Stimulated activated CD8-positive, alpha-beta memory T cell treated with anti-CD3 and anti-CD28 coated beads, Interleukin-12 subunit alpha, Interleukin-12 subunit beta, amount 100 ng/mL, for 4 hours (primary cell): ENCODE measurements around the gene PSMG4.

Experiments used
- DNase-seq: peaks from one replicate; pipeline ENCODE4 v3.0.0-alpha.2; 2020; ENCODE audit warnings: low read depth

Gene PSMG4

GRCh38 chr6:3290149-3290930 lies 31.6 kb downstream of the PSMG4 start:
- no peak for DNase-seq

GRCh38 chr6:3290931-3291211 lies 32.1 kb downstream of the PSMG4 start:
- DNase-seq, result no peak

DNA sequence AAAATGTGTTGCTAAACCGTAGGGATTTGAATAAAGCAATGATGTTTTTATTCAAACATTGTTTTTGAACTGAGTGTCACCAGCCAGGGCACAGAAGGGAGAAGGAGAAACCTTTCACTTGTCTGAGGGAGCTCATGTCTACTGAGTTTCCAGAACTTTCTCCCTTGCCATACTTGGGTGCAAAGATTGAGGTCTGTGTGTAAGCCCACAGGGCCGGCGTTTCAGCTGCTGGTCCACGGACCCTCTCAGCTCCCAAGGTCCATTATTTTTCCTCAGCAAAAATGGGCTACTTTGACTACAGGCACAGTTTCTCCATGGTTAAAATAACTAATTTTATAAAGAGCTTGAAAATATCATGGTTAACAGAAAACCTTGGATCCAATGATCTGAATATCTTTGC lies 32.6 kb downstream of the PSMG4 start:
- no peak for DNase-seq

DNA sequence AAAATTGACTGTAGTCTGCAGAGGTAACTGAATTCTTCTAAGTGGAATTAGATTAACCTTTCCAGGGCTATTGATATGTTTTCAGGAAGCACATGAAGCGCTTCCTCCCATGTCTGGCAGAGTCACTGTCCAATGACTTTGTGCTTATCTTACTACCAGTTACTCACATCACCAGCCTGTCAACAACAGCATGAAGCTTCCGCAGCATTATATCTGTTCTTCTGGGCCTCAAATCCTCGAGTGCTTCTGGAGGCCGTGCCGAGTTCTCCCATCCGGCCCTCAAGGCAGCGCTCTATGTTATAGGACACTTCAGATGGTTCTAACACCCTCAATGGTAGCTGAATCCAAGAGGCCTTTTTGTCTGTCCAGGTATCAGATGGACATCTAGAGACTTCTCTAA lies 33.2 kb downstream of the PSMG4 start:
- no peak for DNase-seq

- no peak for DNase-seq
Measured at GRCh38 chr6:3292431-3293197, 33.9 kb downstream of the PSMG4 start.

- no peak for DNase-seq
Measured at GRCh38 chr6:3293271-3294155, 34.8 kb downstream of the PSMG4 start.

DNA sequence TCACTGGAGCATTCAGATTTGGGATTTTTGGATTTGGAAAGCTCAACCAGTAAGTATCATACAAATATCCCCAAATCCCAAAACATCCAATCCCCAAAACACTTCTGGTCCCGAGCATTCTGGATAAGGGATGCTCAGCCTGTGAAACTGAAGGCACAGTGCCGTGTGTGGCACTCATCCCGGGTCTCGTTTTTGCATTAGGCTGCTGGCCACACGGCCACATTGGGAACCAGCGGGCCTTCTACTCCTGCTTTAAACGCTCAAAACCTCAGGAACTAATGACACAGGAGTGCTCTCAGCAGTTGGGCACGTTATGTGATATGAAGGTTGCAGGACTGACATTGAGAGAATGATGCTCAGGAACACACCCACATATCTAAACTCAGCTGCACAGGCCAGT lies 35.6 kb downstream of the PSMG4 start:
- DNase-seq, result no peak

DNA sequence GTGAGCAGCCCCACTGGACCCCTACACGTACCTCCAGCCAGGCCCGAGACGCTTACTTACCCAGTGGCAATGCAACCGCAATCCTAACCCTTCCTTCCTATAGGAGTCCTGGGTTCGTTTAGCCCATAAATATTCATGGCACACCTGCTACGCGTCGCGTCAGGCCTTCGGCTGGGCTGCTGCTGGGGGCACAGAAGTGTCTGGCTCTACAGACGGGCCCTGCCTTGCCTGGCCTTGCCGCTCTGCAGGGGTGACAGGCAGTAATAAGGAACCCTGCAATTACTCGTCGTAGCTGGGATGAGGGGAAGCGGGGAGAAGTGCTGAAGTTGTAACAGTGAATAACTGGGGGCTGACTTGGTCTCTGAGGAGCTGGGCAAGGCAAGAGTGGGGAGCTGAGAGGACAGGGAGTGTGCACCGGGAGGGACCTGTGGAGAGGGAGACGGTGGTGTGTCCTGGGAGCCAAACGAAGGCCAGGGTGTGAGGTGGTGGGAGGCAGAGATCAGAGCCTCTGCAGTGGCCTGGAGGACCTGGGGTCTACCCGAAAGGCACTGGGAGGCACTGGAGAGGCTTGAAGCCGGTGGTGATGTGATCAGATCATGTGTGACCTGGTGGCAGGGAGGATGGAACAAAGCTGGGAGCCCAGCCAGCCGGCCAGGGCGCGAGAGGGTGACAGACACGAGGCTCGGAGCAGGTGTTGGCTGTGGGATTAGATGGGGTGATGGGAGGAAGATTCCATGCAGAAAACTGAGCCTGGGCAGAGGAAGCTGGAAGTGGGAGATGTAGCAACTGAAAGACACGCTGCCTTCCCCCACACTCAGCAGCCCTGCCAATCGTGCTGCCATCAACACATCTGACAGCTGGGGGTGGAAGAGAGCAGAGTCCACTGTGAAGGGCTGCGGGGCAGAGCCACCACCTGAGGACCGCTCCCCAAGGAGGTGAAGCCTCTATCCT lies 36.4 kb downstream of the PSMG4 start:
- no peak for DNase-seq

GRCh38 chr6:3296078-3296477 lies 37.3 kb downstream of the PSMG4 start:
- DNase-seq, result no peak

DNA sequence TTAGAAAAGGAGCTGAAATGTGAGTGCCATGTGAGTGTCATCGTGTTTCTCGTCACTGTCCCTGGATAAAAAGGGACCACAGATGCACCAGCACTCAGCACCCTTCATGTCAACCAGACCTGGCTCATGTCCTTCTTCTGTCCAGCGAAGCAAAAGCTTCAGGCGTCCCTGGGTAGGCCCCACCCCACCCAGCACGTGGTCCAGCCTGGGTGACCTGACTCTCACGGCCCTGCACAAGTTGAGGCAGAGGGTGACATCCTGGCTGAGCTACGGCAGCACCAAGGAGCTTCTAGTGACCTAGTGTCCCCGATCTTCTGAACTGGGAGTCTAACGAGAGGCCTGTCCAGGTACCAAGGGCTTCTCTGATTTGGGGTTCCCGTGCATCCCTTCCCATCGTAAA lies 37.8 kb downstream of the PSMG4 start:
- no peak for DNase-seq

DNA sequence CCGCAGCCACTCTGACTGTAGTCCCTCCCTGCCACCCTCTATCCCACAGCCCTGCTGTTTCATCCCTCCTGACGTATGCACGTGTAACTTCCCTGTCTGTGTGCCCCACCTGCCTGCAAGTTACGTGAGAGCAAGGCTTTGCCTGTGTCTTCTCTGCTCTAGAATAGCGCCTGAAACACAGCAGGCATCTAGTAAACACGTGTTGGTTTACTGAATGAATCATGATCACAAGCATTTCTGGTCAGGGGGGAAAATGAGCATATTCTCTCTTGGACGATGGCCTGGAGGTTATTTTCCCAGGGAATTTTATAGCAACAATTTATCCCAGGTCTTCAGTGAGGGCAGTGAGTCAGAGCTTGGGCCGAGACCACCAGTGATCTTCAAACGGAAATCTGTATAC lies 38.3 kb downstream of the PSMG4 start:
- no peak for DNase-seq

DNA sequence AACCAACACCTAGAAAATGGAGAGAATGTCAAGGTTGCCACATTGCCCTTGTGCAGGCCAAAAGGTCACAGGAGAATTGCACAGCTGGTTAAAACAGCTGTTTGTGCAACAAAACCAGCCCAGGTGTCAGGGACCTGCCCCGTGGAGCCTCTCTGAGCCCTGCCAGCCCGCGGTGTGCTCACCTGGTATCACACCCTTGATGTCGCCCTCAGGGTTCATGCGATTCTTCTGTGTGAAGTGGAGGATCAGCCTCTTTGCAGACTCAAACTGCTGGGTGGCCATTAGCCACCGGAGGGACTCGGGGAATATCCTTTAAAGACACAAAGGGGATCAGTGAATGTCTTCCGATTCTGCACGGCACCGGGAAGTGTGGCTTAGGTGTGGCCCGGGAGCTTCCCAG lies 39.2 kb downstream of the PSMG4 start:
- DNase-seq, result no peak

DNA sequence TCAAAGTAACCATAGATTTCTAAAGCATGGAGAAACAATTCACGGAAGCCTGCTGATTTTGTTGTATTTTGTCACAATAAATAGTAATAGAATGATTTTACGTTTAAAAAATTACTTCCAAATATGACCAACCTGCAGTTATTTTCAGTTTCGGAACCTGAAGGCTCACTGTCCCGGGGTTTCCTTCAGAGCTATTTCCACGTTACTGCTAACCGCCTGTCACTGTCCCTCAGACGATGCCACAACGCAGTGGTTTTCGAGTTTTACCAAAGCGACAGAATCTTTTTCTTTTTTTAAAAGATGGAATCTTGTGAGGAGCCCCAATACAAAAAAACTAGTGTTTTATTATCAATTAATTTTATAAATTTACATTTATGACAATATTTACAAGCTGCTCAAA lies 40.5 kb downstream of the PSMG4 start:
- DNase-seq, result no peak

DNA sequence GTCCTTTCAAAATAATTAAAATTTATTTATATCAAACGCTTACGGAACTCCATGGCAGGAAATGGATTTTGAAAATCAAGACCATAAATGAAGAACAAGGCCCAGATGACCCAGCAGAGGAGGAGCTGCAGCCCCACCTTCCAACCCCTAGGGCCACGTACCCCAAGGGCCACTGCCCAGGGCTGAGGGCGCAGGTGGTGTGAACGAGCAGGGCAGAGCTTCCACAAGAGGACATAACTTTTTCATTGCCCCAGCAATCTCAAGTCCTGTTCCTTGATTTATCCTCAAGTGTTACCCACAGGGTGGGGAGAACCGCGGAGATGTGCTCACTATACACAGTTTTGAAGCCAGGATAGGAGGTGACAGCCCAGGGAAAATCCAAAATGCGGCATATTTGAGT lies 42.8 kb downstream of the PSMG4 start:
- DNase-seq, result no peak

DNA sequence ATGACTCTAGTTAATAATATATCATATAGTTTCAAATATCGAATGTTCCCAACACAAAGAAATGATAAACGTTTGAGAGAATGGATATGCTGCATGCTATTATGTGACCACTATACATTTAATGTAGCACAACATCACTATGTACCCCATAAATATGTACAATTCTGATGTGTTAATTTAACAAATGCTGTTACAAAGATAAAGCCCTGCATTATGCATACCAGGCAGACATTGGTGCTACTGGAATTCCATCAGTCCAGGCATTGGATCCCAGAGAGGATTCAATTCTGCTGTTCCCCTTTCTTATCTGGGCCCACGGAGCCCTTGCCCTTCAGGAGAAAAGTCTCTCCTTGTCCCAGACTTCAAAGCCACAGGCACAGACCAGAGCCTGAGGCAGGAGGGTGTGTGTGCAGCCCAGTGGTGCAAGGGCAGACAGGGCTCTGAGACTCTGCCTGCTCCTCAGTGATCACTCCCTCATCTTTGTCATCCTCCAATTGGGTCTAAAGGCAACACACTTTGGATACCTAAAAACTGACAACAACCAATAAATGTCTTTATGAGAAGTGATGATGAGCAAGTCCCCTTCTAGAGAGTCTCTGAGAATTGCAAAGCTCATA lies 45.2 kb downstream of the PSMG4 start:
- DNase-seq, result no peak

GRCh38 chr6:3304500-3305215 lies 45.9 kb downstream of the PSMG4 start:
- no peak for DNase-seq

DNA sequence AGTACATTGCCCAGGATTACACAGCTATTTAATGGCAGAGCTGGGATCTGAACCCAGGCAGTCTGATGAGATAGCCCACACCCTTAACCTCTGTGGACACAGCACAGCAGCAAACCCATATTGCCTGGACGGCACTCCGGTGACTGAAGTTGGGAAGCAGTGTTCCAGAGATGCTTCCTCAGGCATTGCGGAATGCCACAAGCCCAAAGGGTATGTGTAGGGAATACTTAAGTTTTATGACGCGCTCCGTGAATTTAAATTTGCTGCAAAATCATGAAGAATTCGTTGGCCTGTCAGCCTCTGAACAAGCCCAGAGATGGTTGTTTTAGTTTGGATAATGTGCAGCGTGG lies 46.4 kb downstream of the PSMG4 start:
- DNase-seq, result no peak

GRCh38 chr6:3305831-3306230 lies 47.1 kb downstream of the PSMG4 start:
- no peak for DNase-seq

DNA sequence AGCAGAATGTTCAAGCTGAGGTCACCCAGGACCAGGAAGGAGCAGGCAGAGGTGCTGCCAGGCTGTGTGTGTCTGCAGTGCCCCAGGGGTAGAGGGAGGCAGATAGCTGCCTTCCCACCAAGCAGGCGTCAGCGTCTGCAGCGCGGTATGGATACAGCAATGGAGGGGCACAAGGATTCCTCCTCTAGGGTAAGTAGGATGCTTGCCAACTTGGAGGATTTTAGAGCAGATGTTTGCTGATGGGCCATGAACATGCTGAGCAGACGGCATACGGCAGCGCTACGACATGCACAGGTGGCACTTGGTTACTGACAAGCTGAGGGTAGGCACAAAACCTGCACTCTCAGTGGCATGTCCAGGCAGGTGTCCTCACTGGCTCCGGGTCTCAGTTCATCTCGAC lies 48.1 kb downstream of the PSMG4 start:
- no peak for DNase-seq

GRCh38 chr6:3307436-3307835 lies 48.7 kb downstream of the PSMG4 start:
- DNase-seq, result no peak

- DNase-seq, result no peak
Measured at GRCh38 chr6:3308106-3308505, 49.4 kb downstream of the PSMG4 start.
